ENCODE data around the gene EDIL3. TPM values are rescaled to one million over a fixed set of nuclear protein-coding genes. Genes with fewer than 3 reads are reported as not detected.
A peak's percentile ranks its signal among the peaks of the same experiment; 100 is the strongest.

EDIL3 gene
- total RNA-seq, 1 experiment from 2014 or later: 0.32 TPM

DNA sequence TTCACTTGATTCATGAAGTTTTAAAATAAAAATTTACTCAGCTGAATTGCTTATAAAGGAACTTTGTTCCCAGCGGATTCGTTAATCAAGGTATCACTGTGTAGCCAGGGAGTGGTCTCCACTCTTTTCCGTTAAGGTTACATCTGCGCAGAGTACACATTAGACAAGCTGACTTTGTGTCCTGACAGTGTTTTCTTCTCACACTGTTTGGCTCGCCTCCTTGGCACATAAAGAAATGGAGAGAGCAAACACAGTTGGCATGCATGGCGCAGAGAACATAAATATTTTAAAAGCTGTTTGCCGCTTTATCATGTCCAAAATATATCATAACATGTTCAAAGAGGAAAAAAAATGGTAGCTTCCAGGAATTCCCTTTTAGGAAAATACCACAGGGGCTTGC lies 153.2 kb downstream of the EDIL3 start:
- POLR2A ChIA-PET: no interaction called here
- no TSS peak for BruUV-seq (replicated peaks)
- RAD21 ChIA-PET (ENCODE audit: low non-redundant PET in 1 of 2, low total read pairs in 2 of 2, uncharacterized antibody in 2 of 2, unreplicated experiment in 2 of 2): no interaction called here

DNA sequence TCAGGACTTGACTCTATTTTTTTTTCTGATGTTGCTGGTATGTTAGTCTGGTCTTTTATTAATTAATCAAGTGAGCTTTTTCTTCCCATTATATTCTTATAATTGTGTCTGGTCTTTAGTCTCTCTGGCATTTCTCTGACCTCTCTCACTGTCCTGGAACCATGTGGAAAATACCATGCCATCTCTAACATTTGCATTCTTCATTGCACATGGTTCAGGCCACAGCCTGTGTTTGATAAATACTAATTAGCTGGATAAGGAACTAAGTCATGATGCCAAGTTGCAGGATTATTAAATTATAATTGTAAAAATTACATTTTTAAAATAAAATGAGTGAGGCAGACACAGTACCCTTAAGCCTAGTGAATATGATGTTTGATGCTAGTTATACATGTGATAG lies 155.6 kb downstream of the EDIL3 start:
- CTCF ChIA-PET: no interaction called here
- no peak for TF ChIP-seq EGR1 (IDR thresholded peaks at IDR 0.05; ENCODE audit: low read depth)
- TF ChIP-seq EZH2phosphoT487 (IDR thresholded peaks at IDR 0.05; ENCODE audit: borderline replicate concordance): no peak
- TF ChIP-seq YY1 (IDR thresholded peaks at IDR 0.05; ENCODE audit: extremely low read depth, insufficient replicate concordance, low read depth, low read length): no peak
- no peak for TF ChIP-seq SP1 (IDR thresholded peaks at IDR 0.05; ENCODE audit: low read depth)
- TF ChIP-seq ELF1 (IDR thresholded peaks at IDR 0.05; ENCODE audit: borderline replicate concordance, low read depth): no peak
- TF ChIP-seq, protein P1, sequence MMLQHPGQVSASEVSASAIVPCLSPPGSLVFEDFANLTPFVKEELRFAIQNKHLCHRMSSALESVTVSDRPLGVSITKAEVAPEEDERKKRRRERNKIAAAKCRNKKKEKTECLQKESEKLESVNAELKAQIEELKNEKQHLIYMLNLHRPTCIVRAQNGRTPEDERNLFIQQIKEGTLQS (IDR thresholded peaks at IDR 0.05): no peak
- no peak for TF ChIP-seq CBX3 (IDR thresholded peaks at IDR 0.05; ENCODE audit: low read depth)
- no peak for TF ChIP-seq ZNF274 (IDR thresholded peaks at IDR 0.05; ENCODE audit: low read depth, low read length)
- no peak for TF ChIP-seq RAD21 (IDR thresholded peaks at IDR 0.05; ENCODE audit: low read depth)
- TF ChIP-seq SIN3A (IDR thresholded peaks at IDR 0.05; ENCODE audit: low read depth): no peak
- TF ChIP-seq, protein P2, sequence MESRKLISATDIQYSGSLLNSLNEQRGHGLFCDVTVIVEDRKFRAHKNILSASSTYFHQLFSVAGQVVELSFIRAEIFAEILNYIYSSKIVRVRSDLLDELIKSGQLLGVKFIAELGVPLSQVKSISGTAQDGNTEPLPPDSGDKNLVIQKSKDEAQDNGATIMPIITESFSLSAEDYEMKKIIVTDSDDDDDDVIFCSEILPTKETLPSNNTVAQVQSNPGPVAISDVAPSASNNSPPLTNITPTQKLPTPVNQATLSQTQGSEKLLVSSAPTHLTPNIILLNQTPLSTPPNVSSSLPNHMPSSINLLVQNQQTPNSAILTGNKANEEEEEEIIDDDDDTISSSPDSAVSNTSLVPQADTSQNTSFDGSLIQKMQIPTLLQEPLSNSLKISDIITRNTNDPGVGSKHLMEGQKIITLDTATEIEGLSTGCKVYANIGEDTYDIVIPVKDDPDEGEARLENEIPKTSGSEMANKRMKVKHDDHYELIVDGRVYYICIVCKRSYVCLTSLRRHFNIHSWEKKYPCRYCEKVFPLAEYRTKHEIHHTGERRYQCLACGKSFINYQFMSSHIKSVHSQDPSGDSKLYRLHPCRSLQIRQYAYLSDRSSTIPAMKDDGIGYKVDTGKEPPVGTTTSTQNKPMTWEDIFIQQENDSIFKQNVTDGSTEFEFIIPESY (IDR thresholded peaks at IDR 0.05; ENCODE audit: extremely low read depth, insufficient replicate concordance, low read length): no peak
- no peak for TF ChIP-seq FOSL1 (IDR thresholded peaks at IDR 0.05; ENCODE audit: low read depth)
- no peak for TF ChIP-seq JUND (IDR thresholded peaks at IDR 0.05)
- TF ChIP-seq, protein P3, sequence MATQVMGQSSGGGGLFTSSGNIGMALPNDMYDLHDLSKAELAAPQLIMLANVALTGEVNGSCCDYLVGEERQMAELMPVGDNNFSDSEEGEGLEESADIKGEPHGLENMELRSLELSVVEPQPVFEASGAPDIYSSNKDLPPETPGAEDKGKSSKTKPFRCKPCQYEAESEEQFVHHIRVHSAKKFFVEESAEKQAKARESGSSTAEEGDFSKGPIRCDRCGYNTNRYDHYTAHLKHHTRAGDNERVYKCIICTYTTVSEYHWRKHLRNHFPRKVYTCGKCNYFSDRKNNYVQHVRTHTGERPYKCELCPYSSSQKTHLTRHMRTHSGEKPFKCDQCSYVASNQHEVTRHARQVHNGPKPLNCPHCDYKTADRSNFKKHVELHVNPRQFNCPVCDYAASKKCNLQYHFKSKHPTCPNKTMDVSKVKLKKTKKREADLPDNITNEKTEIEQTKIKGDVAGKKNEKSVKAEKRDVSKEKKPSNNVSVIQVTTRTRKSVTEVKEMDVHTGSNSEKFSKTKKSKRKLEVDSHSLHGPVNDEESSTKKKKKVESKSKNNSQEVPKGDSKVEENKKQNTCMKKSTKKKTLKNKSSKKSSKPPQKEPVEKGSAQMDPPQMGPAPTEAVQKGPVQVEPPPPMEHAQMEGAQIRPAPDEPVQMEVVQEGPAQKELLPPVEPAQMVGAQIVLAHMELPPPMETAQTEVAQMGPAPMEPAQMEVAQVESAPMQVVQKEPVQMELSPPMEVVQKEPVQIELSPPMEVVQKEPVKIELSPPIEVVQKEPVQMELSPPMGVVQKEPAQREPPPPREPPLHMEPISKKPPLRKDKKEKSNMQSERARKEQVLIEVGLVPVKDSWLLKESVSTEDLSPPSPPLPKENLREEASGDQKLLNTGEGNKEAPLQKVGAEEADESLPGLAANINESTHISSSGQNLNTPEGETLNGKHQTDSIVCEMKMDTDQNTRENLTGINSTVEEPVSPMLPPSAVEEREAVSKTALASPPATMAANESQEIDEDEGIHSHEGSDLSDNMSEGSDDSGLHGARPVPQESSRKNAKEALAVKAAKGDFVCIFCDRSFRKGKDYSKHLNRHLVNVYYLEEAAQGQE (IDR thresholded peaks at IDR 0.05; ENCODE audit: low read depth): no peak
- TF ChIP-seq EZH2 (IDR thresholded peaks at IDR 0.05): no peak
- no peak for TF ChIP-seq CEBPB (IDR thresholded peaks at IDR 0.05; ENCODE audit: low read depth)

More for the DNA sequence above, 153.2 kb downstream of the EDIL3 start:
- no peaks in the 10 kb centered on the region for H3K36me3 ChIP-seq (ENCODE audit: control insufficient read depth in 1 of 2, insufficient read depth in 2 of 2, low read length in 2 of 2)
- no peaks in the 10 kb centered on the region for H3K79me2 ChIP-seq (ENCODE audit: insufficient read depth, low read length)
- no peaks in the 10 kb centered on the region for H3K9me2 ChIP-seq (ENCODE audit: insufficient read depth)
- CTCF ChIA-PET: no interaction called here
- no peak for TF ChIP-seq JUND (IDR thresholded peaks at IDR 0.05)
- TF ChIP-seq CEBPB (IDR thresholded peaks at IDR 0.05; ENCODE audit: low read depth): no peak
- TF ChIP-seq, protein P4, sequence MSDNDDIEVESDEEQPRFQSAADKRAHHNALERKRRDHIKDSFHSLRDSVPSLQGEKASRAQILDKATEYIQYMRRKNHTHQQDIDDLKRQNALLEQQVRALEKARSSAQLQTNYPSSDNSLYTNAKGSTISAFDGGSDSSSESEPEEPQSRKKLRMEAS (IDR thresholded peaks at IDR 0.05): no peak
- TF ChIP-seq CBX3 (IDR thresholded peaks at IDR 0.05; ENCODE audit: low read depth): no peak
- no peak overlapping the region for H3K9ac ChIP-seq (ENCODE audit: low read length)
- no peaks in the 10 kb centered on the region for H3K9me3 ChIP-seq (ENCODE audit: control insufficient read depth in 1 of 2, insufficient read depth in 1 of 2, low read depth in 1 of 2, low read length in 2 of 2)
- H3K27ac ChIP-seq (ENCODE audit: low read depth, low read length): no peak overlapping the region
- no peak overlapping the region for H3K4me3 ChIP-seq (replicated peaks in 1 of 2; ENCODE audit: low read depth in 1 of 2, low read length in 2 of 2)
- H3K4me2 ChIP-seq (ENCODE audit: low read length): no peak overlapping the region
- no peaks in the 10 kb centered on the region for H4K20me1 ChIP-seq (ENCODE audit: insufficient read depth)
- intact Hi-C loops (cut with micrococcal nuclease): no loop called here
- ATAC-seq: no peak
- no peak overlapping the region for H2AFZ ChIP-seq (ENCODE audit: low read depth, low read length, poor library complexity, severe bottlenecking)
- no peaks in the 10 kb centered on the region for H3K4me1 ChIP-seq (ENCODE audit: control insufficient read depth in 1 of 2, insufficient read depth in 2 of 2, low read length in 2 of 2)
- no peak for DNase-seq (ENCODE audit: low read depth, low spot score)
- no peaks in the 10 kb centered on the region for H3K27me3 ChIP-seq (ENCODE audit: insufficient read depth, low read length)

More for the DNA sequence above, 155.6 kb downstream of the EDIL3 start:
- DNase-seq (ENCODE audit: low read depth, low spot score): no peak
- Histone ChIP-seq H4K20me1 (ENCODE audit: insufficient read depth) (no peaks in the 10 kb centered on the region), H3K9ac (ENCODE audit: low read length) (no peak overlapping the region), H3K27me3 (ENCODE audit: insufficient read depth, low read length) (no peaks in the 10 kb centered on the region), H2AFZ (ENCODE audit: low read depth, low read length, poor library complexity, severe bottlenecking) (peak overlapping the region; percentile 32), H3K4me3 (replicated peaks in 1 of 2; ENCODE audit: low read depth in 1 of 2, low read length in 2 of 2) (no peak overlapping the region), H3K4me1 (ENCODE audit: control insufficient read depth in 1 of 2, insufficient read depth in 2 of 2, low read length in 2 of 2) (no peaks in the 10 kb centered on the region), H3K27ac (ENCODE audit: low read depth, low read length) (no peak overlapping the region), H3K36me3 (ENCODE audit: control insufficient read depth in 1 of 2, insufficient read depth in 2 of 2, low read length in 2 of 2) (no peaks in the 10 kb centered on the region), H3K9me2 (ENCODE audit: insufficient read depth) (no peaks in the 10 kb centered on the region), H3K4me2 (ENCODE audit: low read length) (no peak overlapping the region), H3K79me2 (ENCODE audit: insufficient read depth, low read length) (no peaks in the 10 kb centered on the region), H3K9me3 (ENCODE audit: control insufficient read depth in 1 of 2, insufficient read depth in 1 of 2, low read depth in 1 of 2, low read length in 2 of 2) (no peaks in the 10 kb centered on the region)
- intact Hi-C loops (cut with micrococcal nuclease): no loop called here
- ChIA-PET POLR2A (no interaction called here), RAD21 (ENCODE audit: low non-redundant PET in 1 of 2, low total read pairs in 2 of 2, uncharacterized antibody in 2 of 2, unreplicated experiment in 2 of 2) (no interaction called here)
- ATAC-seq: no peak
- no TSS peak for BruUV-seq (replicated peaks)

Data from HCT116 (cell line).